Neural cell (in vitro differentiated cells): ENCODE measurements around the gene SIGLEC1. TPM values are rescaled to one million over a fixed set of nuclear protein-coding genes. Genes with fewer than 3 reads are reported as not detected.

Experiments used
- H2AFZ ChIP-seq: fragments of 200-600, 300-800 bp; sonication (generic), shearing (Covaris generic); 2 replicates; pipeline ENCODE4 v1.6.0; 2014; ENCODE audit warnings: low read depth, mild to moderate bottlenecking, antibody characterized with exemption, low read length, moderate library complexity
- H3F3A ChIP-seq: fragments of 200-600 bp; shearing (Covaris generic); 2 replicates; pipeline ENCODE4 v1.6.1; 2016; ENCODE audit warnings: mild to moderate bottlenecking, moderate library complexity, mixed read lengths, antibody characterized with exemption, low read length; ENCODE audit not compliant: insufficient read depth, poor library complexity, severe bottlenecking
- H3K27ac ChIP-seq: fragments of 200-600, 300-800 bp; sonication (generic), shearing (Covaris generic); 2 replicates; pipeline ENCODE4 v1.5.1; 2014; ENCODE audit warnings: mild to moderate bottlenecking, low read length, moderate library complexity
- H3K27me3 ChIP-seq: fragments of 300-800, 200-600 bp; sonication (generic), shearing (Covaris generic); 2 replicates; pipeline ENCODE4 v1.6.0; 2014; ENCODE audit warnings: mild to moderate bottlenecking, low read depth, low read length, moderate library complexity; ENCODE audit not compliant: insufficient read depth
- H3K36me3 ChIP-seq: fragments of 300-800, 200-600 bp; sonication (generic), shearing (Covaris generic); 2 replicates; pipeline ENCODE4 v1.5.1; 2014; ENCODE audit warnings: mild to moderate bottlenecking, antibody characterized with exemption, low read length, moderate library complexity; ENCODE audit not compliant: insufficient read depth
- H3K4me2 ChIP-seq: fragments of 300-800, 200-600 bp; sonication (generic), shearing (Covaris generic); 2 replicates; pipeline ENCODE4 v1.6.0; 2014; ENCODE audit warnings: mild to moderate bottlenecking, low read length
- H3K4me3 ChIP-seq: fragments of 300-800, 200-600 bp; sonication (generic), shearing (Covaris generic); 2 replicates; pipeline ENCODE4 v1.5.1; 2014; ENCODE audit warnings: mild to moderate bottlenecking, low read length, moderate library complexity
- H3K79me2 ChIP-seq: fragments of 200-600 bp; shearing (Covaris generic); replicated peaks from 2 replicates; pipeline ENCODE4 v1.6.0; 2014; ENCODE audit warnings: mild to moderate bottlenecking, low read length, moderate library complexity; ENCODE audit not compliant: insufficient read depth
- H3K9ac ChIP-seq: fragments of 300-800, 200-600 bp; sonication (generic), shearing (Covaris generic); 2 replicates; pipeline ENCODE4 v1.6.1; 2016; ENCODE audit warnings: mild to moderate bottlenecking, low read length, mixed read lengths
- H3K9me2 ChIP-seq: fragments of 200-600 bp; shearing (Covaris generic); 2 replicates; pipeline ENCODE4 v1.6.1; 2016; ENCODE audit warnings: mild to moderate bottlenecking, low read length, mixed read lengths; ENCODE audit not compliant: insufficient read depth
- H3K9me3 ChIP-seq: fragments of 200-600, 300-800 bp; sonication (generic), shearing (Covaris generic); 2 replicates; pipeline ENCODE4 v1.6.1; 2016; ENCODE audit warnings: mild to moderate bottlenecking, mixed run types, low read length, moderate library complexity, mixed read lengths
- H4K20me1 ChIP-seq: fragments of 200-600 bp; shearing (Covaris generic); 2 replicates; pipeline ENCODE4 v1.6.1; 2016; ENCODE audit warnings: mild to moderate bottlenecking, mixed run types; ENCODE audit not compliant: insufficient read depth
- CTCF ChIP-seq: fragments of 450-650 bp; IDR thresholded peaks from 2 replicates; pipeline ENCODE4 v1.5.1; 2014; ENCODE audit warnings: antibody characterized with exemption, mild to moderate bottlenecking, moderate library complexity; ENCODE audit not compliant: poor library complexity, severe bottlenecking
- EP300 ChIP-seq: fragments of 450-650 bp; conservative IDR thresholded peaks from 2 replicates; pipeline ENCODE4 v1.6.1; 2014; ENCODE audit warnings: antibody characterized with exemption, mild to moderate bottlenecking, moderate library complexity; ENCODE audit not compliant: poor library complexity, severe bottlenecking
- EZH2 ChIP-seq: fragments of 200-600, 300-800 bp; shearing (Covaris generic), sonication (generic); IDR thresholded peaks from 2 replicates; pipeline ENCODE4 v1.6.1; 2014; ENCODE audit warnings: antibody characterized with exemption, low read length, borderline replicate concordance, mild to moderate bottlenecking; ENCODE audit not compliant: insufficient read depth, poor library complexity, severe bottlenecking
- MXI1 ChIP-seq: fragments of 450-650 bp; conservative IDR thresholded peaks from 2 replicates; pipeline ENCODE4 v1.6.1; 2014; ENCODE audit warnings: antibody characterized with exemption, mild to moderate bottlenecking; ENCODE audit not compliant: poor library complexity, severe bottlenecking
- POLR2AphosphoS5 ChIP-seq: IDR thresholded peaks from 2 replicates; pipeline ENCODE4 v1.6.1; 2012
- RAD21 ChIP-seq: fragments of 450-650 bp; conservative IDR thresholded peaks from 2 replicates; pipeline ENCODE4 v1.6.1; 2014; ENCODE audit warnings: antibody characterized with exemption, mild to moderate bottlenecking, moderate library complexity
- REST ChIP-seq: IDR thresholded peaks from 2 replicates; pipeline ENCODE4 v1.6.1; 2012; ENCODE audit warnings: borderline replicate concordance
- SMC3 ChIP-seq: fragments of 450-650 bp; conservative IDR thresholded peaks from 2 replicates; pipeline ENCODE4 v1.6.1; 2014; ENCODE audit warnings: antibody characterized with exemption, mild to moderate bottlenecking, moderate library complexity; ENCODE audit not compliant: poor library complexity
- TAF1 ChIP-seq: IDR thresholded peaks from 2 replicates; pipeline ENCODE4 v1.6.1; 2012; ENCODE audit warnings: low read depth
- polyA plus RNA-seq: library from polyadenylated mRNA; depleted of rRNA; stranded (reverse); fragments of >200 nt; gene quantifications from 2 replicates; pipeline ENCODE4 v1.2.3, GENCODE V29; 2014

Gene SIGLEC1
- polyA plus RNA-seq, 1 donor from 2014 or later = 0.12 TPM

- H3K4me2 ChIP-seq = no peak overlapping the region
- no peak overlapping the region for H3K9ac ChIP-seq
- no peaks in the 10 kb centered on the region for H3F3A ChIP-seq
- peaks cover 42% of the 10 kb centered on the region for H3K27me3 ChIP-seq
- peak overlapping the region; percentile 55 for H3K4me3 ChIP-seq
- H4K20me1 ChIP-seq = no peaks in the 10 kb centered on the region
- no peaks in the 10 kb centered on the region for H3K9me3 ChIP-seq
- H3K79me2 ChIP-seq = no peaks in the 10 kb centered on the region
- H3K36me3 ChIP-seq = no peaks in the 10 kb centered on the region
- H3K9me2 ChIP-seq = no peaks in the 10 kb centered on the region
- no peak overlapping the region for H3K27ac ChIP-seq
- TF ChIP-seq REST = no peak
- TF ChIP-seq CTCF = no peak
- no peak for TF ChIP-seq TAF1
- no peak for TF ChIP-seq RAD21
- TF ChIP-seq MXI1 = no peak
- TF ChIP-seq EP300 = no peak
- no peak for TF ChIP-seq EZH2
- TF ChIP-seq POLR2AphosphoS5 = no peak
- no peak for TF ChIP-seq SMC3
- H2AFZ ChIP-seq = no peak overlapping the region
These were observed 39.4 kb upstream of the SIGLEC1 start for GRCh38 chr20:3751675-3752385.

GRCh38 chr20:3751305-3751674 lies 38.9 kb upstream of the SIGLEC1 start:
- no peak overlapping the region for H3K9ac ChIP-seq
- no peaks in the 10 kb centered on the region for H3K9me2 ChIP-seq
- H3K79me2 ChIP-seq = no peaks in the 10 kb centered on the region
- no peaks in the 10 kb centered on the region for H3K9me3 ChIP-seq
- no peaks in the 10 kb centered on the region for H4K20me1 ChIP-seq
- peaks cover 42% of the 10 kb centered on the region for H3K27me3 ChIP-seq
- H3K27ac ChIP-seq = no peak overlapping the region
- H3K4me3 ChIP-seq = peak overlapping the region; percentile 55
- no peaks in the 10 kb centered on the region for H3K36me3 ChIP-seq
- TF ChIP-seq MXI1 = no peak
- TF ChIP-seq POLR2AphosphoS5 = no peak
- TF ChIP-seq TAF1 = no peak
- TF ChIP-seq EZH2 = no peak
- TF ChIP-seq REST = no peak
- TF ChIP-seq EP300 = no peak
- TF ChIP-seq SMC3 = no peak
- TF ChIP-seq CTCF = no peak
- no peak for TF ChIP-seq RAD21
- H2AFZ ChIP-seq = no peak overlapping the region
- no peaks in the 10 kb centered on the region for H3F3A ChIP-seq
- H3K4me2 ChIP-seq = no peak overlapping the region
